Measurements from ENCODE around the gene LTB4R2.

GRCh38 chr14:24308342-24309124, 1.4 kb upstream of the LTB4R2 start:
- TF ChIP-seq, protein P1, sequence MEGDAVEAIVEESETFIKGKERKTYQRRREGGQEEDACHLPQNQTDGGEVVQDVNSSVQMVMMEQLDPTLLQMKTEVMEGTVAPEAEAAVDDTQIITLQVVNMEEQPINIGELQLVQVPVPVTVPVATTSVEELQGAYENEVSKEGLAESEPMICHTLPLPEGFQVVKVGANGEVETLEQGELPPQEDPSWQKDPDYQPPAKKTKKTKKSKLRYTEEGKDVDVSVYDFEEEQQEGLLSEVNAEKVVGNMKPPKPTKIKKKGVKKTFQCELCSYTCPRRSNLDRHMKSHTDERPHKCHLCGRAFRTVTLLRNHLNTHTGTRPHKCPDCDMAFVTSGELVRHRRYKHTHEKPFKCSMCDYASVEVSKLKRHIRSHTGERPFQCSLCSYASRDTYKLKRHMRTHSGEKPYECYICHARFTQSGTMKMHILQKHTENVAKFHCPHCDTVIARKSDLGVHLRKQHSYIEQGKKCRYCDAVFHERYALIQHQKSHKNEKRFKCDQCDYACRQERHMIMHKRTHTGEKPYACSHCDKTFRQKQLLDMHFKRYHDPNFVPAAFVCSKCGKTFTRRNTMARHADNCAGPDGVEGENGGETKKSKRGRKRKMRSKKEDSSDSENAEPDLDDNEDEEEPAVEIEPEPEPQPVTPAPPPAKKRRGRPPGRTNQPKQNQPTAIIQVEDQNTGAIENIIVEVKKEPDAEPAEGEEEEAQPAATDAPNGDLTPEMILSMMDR (conservative IDR thresholded peaks at IDR 0.05 in 1 of 2, IDR thresholded peaks at IDR 0.05 in 1 of 2; ENCODE audit: low read depth in 1 of 2, low read length in 2 of 2) = no peak
- no peak for TF ChIP-seq EZH2 (IDR thresholded peaks at IDR 0.05; ENCODE audit: low read length, missing control alignments)
